HG03039 (cell line): ENCODE data around the gene SLC4A4.

Source experiments
- ATAC-seq: cut with Tn5 transposase; IDR thresholded peaks from one replicate; pipeline ENCODE4 v1.9.1; 2021; ENCODE audit warnings: mild to moderate bottlenecking, moderate library complexity; ENCODE audit not compliant: unreplicated experiment

Gene SLC4A4

DNA sequence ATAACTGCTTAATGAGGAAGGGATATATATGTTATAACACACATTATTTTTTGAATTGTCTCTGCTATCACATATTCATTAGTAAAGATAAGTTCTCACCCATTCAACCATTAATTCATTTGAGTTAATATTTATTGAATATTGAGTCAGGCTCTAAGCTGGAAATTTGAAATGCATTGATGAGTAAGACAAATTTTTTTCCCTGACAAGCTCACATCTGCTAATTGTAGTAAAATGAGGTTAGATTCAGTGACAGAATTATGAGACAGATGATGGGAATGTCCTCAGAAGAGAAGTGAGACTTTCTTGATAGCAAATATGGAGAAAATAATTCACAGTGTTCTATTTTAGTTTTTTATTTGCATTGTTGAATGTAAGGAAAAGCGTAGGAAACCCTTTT is 194.3 kb downstream of the SLC4A4 start:
- no peak for ATAC-seq

DNA sequence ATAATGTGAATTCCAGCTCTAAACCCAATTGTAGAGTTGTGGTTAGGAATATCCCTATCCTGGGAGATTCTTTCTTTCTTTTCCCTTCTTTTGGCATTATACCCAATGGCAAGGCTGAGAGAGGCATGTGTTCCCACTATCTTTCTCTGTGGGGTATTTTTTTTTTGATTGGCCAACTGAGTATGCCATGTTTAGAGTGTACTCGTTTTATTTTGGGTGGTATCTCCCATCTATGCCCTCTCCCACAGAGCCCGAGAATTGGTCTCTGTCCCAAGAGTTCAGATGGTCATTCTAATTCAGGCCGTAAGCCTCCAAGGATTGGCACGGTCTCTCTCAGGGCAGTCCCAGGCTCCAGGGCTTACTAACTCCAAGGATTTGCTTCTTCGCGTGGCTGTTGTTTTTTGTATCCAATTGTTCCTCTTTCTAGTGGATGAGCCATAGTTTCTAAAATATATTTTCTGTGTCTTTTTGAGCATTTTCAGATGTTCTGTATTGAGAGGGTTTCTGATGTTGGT is 198.8 kb downstream of the SLC4A4 start:
- no peak for ATAC-seq

DNA sequence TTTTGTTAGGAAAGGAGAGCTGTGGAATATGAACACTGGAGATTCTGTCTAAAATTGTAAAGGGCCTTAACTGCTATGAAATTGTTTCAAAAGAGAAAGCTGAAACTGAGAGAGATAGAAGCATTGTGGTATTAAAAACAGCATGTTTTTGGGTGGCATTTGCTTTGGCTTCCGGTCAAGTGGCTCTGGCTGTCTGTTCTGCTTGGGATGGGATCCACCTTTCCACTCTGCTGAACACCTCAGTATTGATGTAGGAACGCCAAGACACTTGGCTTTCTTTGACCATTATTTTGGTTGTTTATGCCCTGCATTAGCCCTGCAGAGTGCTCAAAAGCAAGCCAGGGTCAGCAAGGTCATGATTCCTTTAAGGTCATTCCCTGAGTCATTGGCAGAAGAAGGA is 199.7 kb downstream of the SLC4A4 start:
- ATAC-seq = no peak

DNA sequence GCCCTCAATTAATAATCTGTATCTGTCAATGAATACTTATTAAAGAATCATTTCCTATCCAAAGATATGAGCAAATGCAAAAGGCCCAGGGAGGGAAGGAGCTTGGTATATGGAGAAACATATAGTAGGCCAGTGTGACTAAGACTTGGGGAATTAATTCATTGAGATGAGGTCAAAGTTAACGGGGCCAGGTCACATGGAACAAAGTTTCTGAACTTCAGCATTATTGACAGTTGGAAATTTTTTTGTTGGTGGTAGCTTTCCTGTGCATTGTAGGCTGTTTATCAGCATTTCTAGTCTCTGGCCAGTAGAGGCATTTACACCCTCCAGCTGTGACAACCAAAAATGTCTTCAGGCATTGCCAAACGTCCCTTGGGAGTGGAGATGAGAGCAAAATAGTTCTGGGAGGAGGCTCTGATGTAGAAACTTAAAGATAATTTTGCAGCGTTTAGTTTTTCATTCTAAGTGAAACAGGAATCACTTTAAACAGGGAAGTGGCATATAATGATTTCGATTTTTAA is 202.0 kb downstream of the SLC4A4 start:
- no peak for ATAC-seq

DNA sequence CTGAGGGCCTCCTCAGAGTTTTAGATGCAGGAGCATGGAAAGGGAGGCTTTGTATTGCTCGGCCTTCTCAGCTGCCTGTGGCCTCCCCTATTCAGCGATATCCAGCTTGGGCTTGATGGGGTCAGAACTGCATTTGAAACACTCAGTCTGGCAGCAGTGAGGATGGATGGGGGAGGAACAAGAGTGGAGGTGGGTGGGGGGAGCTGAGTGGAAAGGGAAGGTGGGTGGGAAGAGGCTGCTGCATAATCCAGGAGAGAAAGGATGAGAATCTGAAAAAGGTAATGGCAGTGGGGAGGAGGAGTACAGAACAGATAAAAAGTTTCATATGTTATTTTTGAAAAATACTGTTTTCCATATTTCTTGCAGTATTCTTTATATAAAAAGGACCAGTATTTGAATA is 202.7 kb downstream of the SLC4A4 start:
- no peak for ATAC-seq

DNA sequence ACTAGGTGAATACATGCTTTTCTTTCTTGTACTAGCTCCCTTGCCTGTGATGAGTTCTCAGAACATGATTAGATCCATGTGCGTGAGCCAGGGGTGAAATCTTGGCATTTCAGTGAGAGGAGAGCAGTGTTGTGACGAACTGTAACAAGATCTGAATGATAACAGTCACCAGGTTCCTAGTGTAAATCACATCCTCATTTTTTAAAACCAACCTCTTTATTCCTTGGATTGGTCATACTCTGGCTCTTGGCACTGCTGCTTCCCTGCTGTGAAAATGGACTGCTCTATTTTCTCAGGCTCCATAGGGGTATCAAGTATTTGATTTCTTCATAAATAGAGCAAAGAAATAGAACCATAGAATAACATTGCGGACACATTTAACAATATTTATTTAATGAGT is 206.3 kb downstream of the SLC4A4 start:
- no peak for ATAC-seq

DNA sequence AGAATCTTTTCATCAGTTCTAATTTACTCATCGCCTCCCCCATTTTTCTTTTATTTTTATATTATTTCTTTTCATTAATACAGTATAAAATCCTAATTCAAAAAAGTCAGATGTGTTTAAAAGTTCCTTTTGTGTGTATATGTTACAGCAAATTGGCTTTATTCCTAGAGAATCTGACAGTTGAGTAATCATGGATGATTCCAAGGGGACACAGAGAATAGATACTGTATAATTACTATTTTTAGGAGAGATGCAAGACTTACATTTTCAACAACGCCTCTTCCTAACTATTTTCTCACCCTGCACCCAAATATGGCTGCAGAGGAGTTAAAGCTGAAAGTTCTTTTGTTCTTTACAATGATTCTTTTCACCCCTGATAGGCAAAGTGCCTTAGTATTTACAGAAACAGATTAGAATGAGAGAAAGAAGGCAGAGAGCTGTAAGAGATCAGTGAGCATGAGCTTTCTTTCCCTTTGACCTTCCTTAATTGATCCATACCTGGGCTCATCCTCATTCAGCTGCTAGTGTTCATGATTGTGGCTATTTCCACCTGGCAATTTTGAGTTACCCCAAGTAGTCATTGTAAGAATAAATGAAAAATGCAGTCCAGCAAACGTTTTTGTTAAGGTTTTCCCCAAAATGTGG is 210.8 kb downstream of the SLC4A4 start:
- no peak for ATAC-seq

DNA sequence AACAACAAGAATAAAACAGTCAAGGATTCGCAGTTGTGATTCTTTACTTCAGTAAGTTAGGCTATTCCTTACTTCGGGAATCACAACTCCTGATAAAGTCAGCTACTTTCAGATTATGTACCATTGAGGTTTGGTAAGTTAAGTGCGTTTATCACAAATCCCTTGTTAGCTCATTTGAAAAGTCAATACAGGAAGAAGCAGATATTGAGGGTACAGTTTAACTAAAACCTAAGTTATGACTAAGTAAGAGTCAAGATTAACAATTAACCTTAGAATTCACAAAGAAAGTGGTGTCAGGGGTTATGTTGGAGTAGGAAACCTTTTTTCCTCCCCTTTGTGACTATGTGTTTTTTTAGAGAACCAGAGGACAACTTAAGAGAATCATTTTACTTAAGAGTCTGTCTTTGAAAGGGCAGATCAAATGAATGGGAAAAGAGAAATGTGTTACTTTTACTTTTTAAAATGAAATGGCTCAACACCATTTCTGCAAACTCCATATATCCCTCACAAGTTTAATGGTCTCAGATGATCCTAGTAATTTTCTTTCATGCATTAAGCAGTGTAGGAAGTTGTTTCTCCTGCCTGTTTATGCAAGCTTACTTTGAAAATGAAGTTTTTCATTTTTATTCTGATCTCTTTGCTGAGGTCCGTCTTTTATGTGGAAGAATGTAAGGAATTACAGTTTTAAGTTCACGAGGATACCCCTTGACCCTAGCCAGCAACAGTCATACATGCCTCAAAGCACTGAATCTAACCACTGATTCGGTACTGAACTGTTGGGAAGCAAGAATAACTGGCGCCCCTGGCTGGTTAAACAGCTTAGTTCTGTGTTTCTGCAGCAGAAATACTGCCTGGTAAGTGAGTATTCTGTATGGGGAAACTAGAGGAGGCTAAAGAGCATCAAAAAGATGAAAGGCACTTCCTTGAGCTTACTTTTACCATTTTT is 211.7 kb downstream of the SLC4A4 start:
- no peak for ATAC-seq

DNA sequence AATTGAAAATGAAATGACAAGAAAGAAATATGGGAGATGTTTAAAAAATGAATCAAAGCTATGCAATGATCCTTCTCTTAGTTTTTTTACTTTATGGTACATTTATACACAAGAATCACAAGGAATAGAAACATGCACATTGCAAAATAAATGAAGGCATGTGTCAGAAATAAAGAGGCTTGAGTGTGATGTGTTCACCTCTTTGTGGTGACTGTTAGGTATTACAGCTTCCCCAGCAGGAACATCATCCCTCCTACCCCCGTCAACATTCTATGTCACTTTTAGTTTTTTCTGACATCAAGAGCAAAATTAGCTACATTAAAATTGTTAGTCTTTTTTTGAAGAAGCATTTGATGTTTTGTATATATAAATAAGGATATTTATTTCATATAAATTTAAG is 214.8 kb downstream of the SLC4A4 start:
- ATAC-seq = no peak

DNA sequence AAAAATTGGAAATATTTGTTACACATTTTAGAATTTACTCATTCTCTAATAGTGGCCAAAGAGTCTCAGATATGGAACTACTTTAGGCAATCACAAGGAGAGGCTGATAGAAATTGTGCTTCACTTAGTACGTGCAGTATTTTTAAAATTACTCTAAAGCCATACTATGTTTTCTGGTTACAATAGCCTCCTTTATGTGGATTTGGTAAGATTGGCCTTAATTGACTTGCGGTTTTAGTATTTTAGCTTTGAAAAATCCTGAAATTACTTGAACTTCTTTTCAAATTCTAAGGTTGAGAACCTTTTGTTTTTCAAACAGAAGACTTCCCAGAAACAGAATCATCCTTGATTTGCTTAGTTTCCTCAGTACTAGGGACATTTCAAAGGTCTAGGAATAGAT is 215.2 kb downstream of the SLC4A4 start:
- ATAC-seq = no peak

DNA sequence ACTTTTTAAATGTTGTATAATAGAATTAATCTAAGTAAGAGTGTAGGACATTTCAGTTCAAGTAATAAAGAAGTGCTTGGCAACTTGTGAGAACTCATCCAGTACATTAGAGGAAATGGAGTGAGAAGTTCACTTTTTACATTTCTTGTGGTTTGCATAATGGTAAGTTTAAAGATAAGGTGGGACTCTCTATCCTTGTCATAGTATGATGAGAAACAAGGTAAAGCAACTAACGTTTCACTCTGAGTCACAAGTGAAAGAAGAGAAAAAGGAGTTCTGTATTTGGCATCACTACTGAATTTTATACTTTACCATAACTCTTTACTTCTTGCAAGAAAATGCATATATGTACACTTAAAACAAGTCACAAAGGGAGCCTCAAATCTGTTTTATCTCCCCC is 219.4 kb downstream of the SLC4A4 start:
- peak; percentile 76 for ATAC-seq

DNA sequence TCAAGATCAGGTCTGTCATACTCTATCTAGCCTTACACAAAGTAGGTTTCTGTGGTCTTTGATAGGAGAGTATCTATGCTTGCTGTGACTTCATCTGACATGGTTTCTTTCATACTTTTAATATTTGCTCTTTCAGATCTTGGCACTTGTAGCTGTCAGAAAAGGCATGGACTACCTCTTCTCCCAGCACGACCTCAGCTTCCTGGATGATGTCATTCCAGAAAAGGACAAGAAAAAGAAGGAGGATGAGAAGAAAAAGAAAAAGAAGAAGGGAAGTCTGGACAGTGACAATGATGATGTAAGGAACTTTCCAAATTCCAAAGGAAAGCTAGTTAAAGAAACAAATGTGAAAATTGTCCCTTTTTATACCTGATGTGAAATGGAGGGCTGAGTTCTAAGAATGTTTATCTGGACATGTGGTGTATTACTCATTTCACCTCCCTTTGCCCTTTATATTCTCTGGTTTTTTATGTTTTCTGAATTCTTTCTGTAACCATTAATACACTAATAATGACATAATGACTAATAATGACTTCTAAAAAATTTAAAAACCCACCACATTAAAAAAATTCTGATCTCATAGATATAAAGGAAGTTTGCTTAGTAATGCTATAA is 221.2 kb downstream of the SLC4A4 start:
- no peak for ATAC-seq

DNA sequence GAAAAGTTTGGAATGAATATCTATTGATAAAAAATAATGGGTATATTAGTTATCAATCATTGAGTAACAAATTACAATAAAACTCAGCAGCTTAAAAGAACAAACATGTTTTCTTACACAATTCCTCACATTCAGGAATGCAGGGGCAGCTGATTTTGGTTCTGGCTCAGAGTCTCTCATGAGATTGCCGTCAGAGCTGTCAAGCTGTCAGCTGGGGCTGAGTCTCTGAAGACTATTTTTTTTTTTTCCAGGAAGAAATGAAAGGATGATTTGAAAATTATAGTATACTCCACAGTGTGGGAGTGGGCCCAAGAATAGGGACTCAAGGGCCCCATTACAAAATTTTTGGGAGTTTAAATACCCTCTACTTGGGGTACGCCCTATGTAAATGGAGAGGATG is 226.0 kb downstream of the SLC4A4 start:
- ATAC-seq = no peak

DNA sequence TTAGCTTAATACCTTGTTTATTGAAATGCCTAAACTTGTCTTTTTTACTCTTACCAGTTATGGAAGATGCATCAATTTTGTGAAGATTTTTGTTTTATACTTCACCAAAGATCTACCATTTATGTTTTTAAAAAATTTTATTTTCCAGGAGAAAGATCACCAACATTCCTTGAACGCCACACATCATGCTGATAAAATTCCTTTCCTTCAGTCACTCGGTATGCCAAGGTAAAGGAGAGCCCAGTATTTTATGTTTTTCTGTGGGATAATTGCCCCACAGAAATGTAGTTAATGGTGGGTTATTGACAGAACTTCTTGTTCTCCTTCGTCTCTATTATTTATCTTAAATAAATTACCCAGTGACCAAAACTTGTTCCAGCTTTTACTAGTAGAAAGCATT is 228.0 kb downstream of the SLC4A4 start:
- ATAC-seq = no peak

DNA sequence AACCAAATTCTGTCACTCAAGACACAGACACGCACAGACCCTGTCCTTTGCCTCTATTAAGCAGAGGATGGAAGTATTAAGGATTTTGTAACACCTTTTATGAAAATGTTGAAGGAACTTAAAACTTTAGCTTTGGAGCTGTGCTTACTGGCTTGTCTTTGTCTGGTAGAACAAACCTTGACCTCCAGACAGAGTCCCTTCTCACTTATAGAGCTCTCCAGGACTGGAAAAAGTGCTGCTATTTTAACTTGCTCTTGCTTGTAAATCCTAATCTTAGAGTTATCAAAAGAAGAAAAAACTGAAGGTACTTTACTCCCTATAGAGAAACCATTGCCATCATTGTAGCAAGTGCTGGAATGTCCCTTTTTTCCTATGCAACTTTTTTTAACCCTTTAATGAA is 229.3 kb downstream of the SLC4A4 start:
- no peak for ATAC-seq

DNA sequence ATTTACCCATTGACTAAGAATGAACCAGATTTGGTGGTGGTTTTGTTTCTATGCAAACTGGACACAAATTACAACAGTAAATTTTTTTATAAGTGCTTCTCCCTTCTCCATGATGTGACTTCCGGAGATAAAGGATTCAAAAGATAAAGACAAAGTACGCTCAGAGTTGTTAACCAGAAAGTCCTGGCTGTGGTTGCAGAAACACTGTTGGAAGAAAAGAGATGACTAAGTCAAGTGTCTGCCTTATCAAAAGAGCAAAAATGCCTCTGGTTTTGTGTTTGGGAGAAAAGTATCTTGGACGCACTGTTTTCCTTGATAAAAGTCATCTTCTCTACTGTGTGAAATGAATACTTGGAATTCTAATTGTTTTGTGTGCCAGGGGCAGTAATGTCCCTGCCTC is 231.7 kb downstream of the SLC4A4 start:
- no peak for ATAC-seq

DNA sequence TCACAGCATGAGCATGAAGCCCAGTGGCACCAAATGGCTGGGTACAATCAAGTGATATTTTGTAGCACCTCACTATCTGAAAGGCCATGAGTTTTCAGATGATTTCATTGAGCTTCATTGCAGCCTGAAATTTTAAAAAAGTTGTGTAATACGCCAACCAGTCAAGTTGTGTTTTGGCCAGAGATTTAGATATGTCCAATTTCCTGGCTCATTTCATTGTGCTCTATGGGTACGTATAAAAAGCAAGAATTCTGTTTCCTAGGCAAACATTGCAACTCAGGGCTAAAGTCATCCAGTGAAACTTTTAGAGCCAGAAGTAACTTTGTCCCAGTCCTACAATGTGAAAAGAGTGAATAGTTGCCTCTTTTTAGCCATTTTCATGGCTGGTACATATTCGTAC is 232.5 kb downstream of the SLC4A4 start:
- no peak for ATAC-seq

DNA sequence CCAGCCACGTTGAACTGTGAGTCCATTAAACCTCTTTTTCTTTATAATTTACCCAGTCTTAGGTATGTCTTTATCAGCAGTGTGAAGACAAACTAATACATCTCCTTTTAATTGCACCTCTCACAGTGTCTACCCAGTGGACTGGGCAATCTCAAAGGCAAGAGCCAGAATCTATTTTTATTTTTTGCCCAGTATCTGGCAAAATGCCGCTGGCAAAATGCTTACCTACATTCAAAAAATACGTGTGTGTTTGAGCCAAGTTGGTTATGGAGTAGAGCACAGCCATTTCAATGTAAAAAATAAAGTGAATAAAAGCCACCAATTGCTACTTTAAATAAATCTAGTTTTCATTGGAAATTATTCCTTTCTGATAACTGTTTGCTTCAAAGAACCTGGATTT is 245.2 kb downstream of the SLC4A4 start:
- ATAC-seq = no peak

DNA sequence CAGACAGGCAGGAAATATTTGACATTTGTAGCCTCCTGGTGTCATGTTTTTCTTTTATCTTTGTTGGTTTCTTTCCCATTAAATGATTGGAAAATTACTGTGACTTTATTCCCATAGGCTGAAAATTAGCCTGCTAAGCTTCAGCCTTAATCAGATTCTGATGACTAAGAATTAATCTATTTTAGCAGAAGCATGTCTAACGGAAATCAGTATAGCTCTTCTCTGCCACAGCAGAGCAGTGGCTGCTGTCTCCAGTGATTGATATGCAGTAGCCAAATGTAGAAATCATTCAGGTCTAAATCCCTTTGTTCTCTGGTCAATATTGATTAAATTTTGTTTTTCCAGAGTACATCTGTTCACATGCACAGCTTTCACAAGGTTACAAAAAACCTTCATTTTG is 245.8 kb downstream of the SLC4A4 start:
- ATAC-seq = no peak

DNA sequence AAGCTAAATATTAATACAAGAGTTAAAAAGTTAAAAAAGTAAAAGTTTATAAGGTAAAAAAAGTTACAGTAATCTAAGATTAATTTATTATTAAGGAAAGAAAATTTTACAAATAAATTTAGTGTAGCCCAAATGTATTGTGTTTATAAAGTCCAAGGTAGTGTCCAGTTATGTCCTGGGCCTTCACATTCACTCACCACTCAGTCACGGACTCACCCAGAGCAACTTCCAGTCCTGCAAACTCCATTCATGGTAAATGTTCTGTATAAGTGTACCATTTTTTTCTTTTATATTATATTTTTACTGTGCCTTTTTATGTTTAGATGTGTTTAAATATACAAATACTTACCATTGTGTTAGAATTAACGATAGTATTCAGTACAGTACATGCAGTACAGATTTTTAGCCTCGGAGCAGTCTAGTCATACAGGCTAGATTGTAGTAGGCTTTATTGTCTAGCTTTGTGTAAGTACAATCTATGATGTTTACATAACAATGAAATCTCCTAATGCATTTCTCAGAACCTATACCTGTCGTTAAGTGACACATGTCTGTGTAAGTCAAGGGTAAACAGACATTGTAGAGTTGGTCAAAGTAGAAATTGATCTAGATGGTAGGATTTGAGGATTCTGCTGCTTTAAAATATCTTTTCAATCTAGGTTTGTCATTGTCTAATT is 247.4 kb downstream of the SLC4A4 start:
- ATAC-seq = no peak

DNA sequence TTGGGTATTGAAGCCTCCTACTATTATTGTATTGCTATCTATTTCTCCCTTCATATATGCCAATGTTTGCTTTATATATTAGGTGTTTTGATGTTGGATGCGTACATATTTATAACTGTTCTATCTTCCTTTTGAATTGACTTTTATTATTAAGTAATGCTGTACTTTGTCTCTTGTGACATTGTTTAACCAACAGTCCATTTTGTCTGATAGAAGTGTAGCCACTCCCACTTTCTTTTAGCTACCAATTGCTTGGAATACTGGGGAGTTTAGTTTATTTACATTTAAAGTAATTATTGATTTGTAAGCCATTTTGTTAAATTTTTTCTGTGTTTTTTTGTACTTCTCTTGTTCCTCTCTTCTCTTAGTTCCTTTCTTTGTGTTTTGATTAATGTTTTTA is 249.2 kb downstream of the SLC4A4 start:
- no peak for ATAC-seq
